ENCODE results near the gene CRYBA2. TPM values are rescaled to one million over a fixed set of nuclear protein-coding genes. Genes with fewer than 3 reads are reported as not detected.
A peak's percentile ranks its signal among the peaks of the same experiment; 100 is the strongest.

The CRYBA2 gene
- total RNA-seq, 2 donors from 2014 or later: 2.6 to 3.5 TPM

DNA sequence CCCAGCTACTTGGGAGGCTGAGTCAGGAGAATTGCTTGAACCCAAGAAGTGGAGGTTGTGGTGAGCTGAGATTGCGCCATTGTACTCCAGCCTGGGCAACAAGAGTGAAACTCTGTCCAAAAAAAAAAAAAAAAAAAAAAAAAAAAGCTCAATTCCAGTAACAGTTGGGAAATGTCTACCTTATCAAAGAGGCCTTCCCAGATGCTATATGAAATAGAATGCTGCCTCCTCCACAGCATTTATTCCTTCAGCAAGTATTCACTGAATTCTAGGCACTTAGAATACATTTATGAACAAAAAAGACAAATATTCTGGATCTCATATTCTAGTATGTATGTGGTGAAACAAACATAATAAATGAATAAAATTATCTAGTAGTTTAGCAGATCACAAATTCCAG is 46.6 kb downstream of the CRYBA2 start:
- H3K27me3 Mint-ChIP-seq (ENCODE audit: insufficient read depth): peaks cover 54% of the 10 kb centered on the region
- WGBS, 2 experiments (ENCODE audit: insufficient coverage in 1 of 2, insufficient read length in 1 of 2): 100% methylated on average over 1 of the region's 1 CpG; no CpG with 5 or more reads in 1 of the 2 experiments
- H3K36me3 Mint-ChIP-seq (ENCODE audit: low read depth): no peaks in the 10 kb centered on the region
- TF ChIP-seq, protein P1, sequence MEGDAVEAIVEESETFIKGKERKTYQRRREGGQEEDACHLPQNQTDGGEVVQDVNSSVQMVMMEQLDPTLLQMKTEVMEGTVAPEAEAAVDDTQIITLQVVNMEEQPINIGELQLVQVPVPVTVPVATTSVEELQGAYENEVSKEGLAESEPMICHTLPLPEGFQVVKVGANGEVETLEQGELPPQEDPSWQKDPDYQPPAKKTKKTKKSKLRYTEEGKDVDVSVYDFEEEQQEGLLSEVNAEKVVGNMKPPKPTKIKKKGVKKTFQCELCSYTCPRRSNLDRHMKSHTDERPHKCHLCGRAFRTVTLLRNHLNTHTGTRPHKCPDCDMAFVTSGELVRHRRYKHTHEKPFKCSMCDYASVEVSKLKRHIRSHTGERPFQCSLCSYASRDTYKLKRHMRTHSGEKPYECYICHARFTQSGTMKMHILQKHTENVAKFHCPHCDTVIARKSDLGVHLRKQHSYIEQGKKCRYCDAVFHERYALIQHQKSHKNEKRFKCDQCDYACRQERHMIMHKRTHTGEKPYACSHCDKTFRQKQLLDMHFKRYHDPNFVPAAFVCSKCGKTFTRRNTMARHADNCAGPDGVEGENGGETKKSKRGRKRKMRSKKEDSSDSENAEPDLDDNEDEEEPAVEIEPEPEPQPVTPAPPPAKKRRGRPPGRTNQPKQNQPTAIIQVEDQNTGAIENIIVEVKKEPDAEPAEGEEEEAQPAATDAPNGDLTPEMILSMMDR (conservative IDR thresholded peaks at IDR 0.05): no peak
- H3K9me3 ChIP-seq (ENCODE audit: control insufficient read depth, low read length): no peaks in the 10 kb centered on the region
- H3K9me3 Mint-ChIP-seq: peaks cover under 1% of the 10 kb centered on the region
- peaks cover 10% of the 10 kb centered on the region for H3K27me3 ChIP-seq (ENCODE audit: control insufficient read depth, insufficient read depth, low read length, poor library complexity, severe bottlenecking)
- no peak overlapping the region for H3K27ac Mint-ChIP-seq
- no peak overlapping the region for H3K27ac ChIP-seq (ENCODE audit: low read depth, low read length)
- H3K4me3 Mint-ChIP-seq: no peak overlapping the region
- DNase-seq: no peak
- no peaks in the 10 kb centered on the region for H3K4me1 ChIP-seq (ENCODE audit: control insufficient read depth, insufficient read depth, low read length)
- H3K4me3 ChIP-seq (ENCODE audit: low read length): no peak overlapping the region
- H3K9ac ChIP-seq (ENCODE audit: extremely low read depth, low read length, poor library complexity, severe bottlenecking): no peak overlapping the region
- H3K4me1 Mint-ChIP-seq: peaks cover 4% of the 10 kb centered on the region
- no peaks in the 10 kb centered on the region for H3K36me3 ChIP-seq (ENCODE audit: control insufficient read depth, insufficient read depth, low read length)

DNA sequence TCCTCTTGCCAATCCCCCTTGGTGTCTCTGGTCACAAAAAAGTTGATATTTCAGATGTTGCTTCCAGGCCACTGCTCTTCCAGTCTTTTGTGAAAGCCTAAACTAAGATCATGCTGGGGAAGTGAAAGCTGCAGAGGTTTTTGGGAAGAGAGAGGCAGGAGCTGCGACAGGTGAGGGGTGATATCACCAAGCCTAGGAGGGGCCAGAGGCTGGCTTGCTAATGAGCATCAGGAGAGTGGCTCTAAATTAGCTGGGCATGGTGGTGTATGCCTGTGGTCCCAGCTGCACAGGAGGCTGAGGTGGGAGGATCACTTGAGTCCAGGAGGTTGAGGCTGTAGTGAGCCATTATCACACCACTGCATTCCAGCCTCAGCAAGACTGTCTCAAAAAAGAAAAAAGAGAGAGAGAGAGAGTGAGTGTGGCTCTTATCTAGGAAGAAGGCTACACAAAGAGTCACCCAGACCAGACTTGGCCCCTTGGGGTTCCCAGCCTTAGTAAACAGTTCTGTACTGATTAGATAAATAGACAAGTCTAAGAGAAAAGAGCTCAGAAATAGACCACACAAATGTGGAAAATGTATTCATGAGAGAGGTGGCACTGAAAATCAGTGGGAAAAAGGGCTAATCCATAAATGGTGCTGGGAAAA is 48.3 kb downstream of the CRYBA2 start:
- H3K36me3 Mint-ChIP-seq (ENCODE audit: low read depth): no peaks in the 10 kb centered on the region
- peaks cover 58% of the 10 kb centered on the region for H3K27me3 Mint-ChIP-seq (ENCODE audit: insufficient read depth)
- Histone ChIP-seq H3K27me3 (ENCODE audit: control insufficient read depth, insufficient read depth, low read length, poor library complexity, severe bottlenecking) (peaks cover 15% of the 10 kb centered on the region), H3K9ac (ENCODE audit: extremely low read depth, low read length, poor library complexity, severe bottlenecking) (no peak overlapping the region), H3K36me3 (ENCODE audit: control insufficient read depth, insufficient read depth, low read length) (no peaks in the 10 kb centered on the region), H3K9me3 (ENCODE audit: control insufficient read depth, low read length) (no peaks in the 10 kb centered on the region), H3K4me1 (ENCODE audit: control insufficient read depth, insufficient read depth, low read length) (no peaks in the 10 kb centered on the region), H3K27ac (ENCODE audit: low read depth, low read length) (no peak overlapping the region), H3K4me3 (ENCODE audit: low read length) (no peak overlapping the region)
- no peak overlapping the region for H3K27ac Mint-ChIP-seq
- H3K4me1 Mint-ChIP-seq: peaks cover 4% of the 10 kb centered on the region
- DNase-seq: no peak
- 75 to 90% methylated on average over 1 of the region's 1 CpG for WGBS, 2 experiments (ENCODE audit: insufficient coverage in 1 of 2, insufficient read length in 1 of 2)
- TF ChIP-seq, protein P1 (conservative IDR thresholded peaks at IDR 0.05): no peak
- H3K4me3 Mint-ChIP-seq: no peak overlapping the region
- H3K9me3 Mint-ChIP-seq: peaks cover 2% of the 10 kb centered on the region

Small RNAs within 50 kb of the gene (microRNA-seq; reads per million reads assigned to microRNA genes)
- 24,201 reads per million, percentile 99 among the genes with 10 or more reads in this experiment for gene MIR375 (ENCODE audit: borderline microRNAs expressed)

Other genes starting within 250 kb of the CRYBA2 start
- gene CYP27A1, start 211.3 kb downstream of the CRYBA2 start, total RNA-seq: 10 to 100 TPM; 32.8 to 53.7 TPM
- gene PRKAG3, start 161.6 kb downstream of the CRYBA2 start, total RNA-seq: not detected
- not detected for gene WNT6, start 133.6 kb downstream of the CRYBA2 start, total RNA-seq
- gene WNT10A, start 112.6 kb downstream of the CRYBA2 start, total RNA-seq: not detected
- gene CDK5R2, start 33.8 kb downstream of the CRYBA2 start, total RNA-seq: under 1 TPM; 0.81 to 0.95 TPM
- gene FEV, start 8.2 kb downstream of the CRYBA2 start, total RNA-seq: not detected
- gene CFAP65, start 48.1 kb upstream of the CRYBA2 start, total RNA-seq: 1 to 10 TPM in 1 of 2 donors, under 1 TPM in 1; 0.84 to 1.5 TPM
- 10 to 100 TPM in 1 of 2 donors, 1 to 10 TPM in 1; 2.1 to 10.3 TPM for gene IHH, start 67.5 kb upstream of the CRYBA2 start, total RNA-seq
- 10 to 100 TPM; 16.2 to 27.4 TPM for gene NHEJ1, start 167.4 kb upstream of the CRYBA2 start, total RNA-seq
- gene SLC23A3, start 176.6 kb upstream of the CRYBA2 start, total RNA-seq: 1 to 10 TPM in 1 of 2 donors, under 1 TPM in 1; 0.46 to 1.9 TPM
- 10 to 100 TPM; 27.7 to 33.2 TPM for gene CNPPD1, start 183.5 kb upstream of the CRYBA2 start, total RNA-seq
- 10 to 100 TPM; 67.0 to 73.4 TPM for gene RETREG2, start 184.9 kb upstream of the CRYBA2 start, total RNA-seq
- gene ZFAND2B, start 213.4 kb upstream of the CRYBA2 start, total RNA-seq: 10 to 100 TPM; 21.7 to 22.5 TPM
- gene ABCB6, start 225.5 kb upstream of the CRYBA2 start, total RNA-seq: 10 to 100 TPM; 39.1 to 76.0 TPM
- gene ATG9A, start 236.2 kb upstream of the CRYBA2 start, total RNA-seq: 10 to 100 TPM; 45.4 to 45.7 TPM
- gene ANKZF1, start 236.4 kb upstream of the CRYBA2 start, total RNA-seq: 10 to 100 TPM; 50.9 to 56.3 TPM

Measured in endodermal cell (in vitro differentiated cells).